ENCODE data around the gene DCAKD. TPM values are rescaled to one million over a fixed set of nuclear protein-coding genes. Genes with fewer than 3 reads are reported as not detected.

Gene DCAKD
- total RNA-seq, 1 experiment from 2014 or later = 48.3 TPM

GRCh38 chr17:45077643-45078042 lies 26.2 kb upstream of the DCAKD start:
- H3K79me2 ChIP-seq (ENCODE audit: insufficient read depth, low read length) = no peaks in the 10 kb centered on the region; the same call in 1 of the 2 replicates
- no CpG with 5 or more reads among the region's 3 CpGs for WGBS (ENCODE audit: extremely low coverage, insufficient read length, low lambda C conversion rate)
- H3K27ac ChIP-seq (ENCODE audit: insufficient read length, low read depth, low read length) = no peak overlapping the region
- H3T11ph ChIP-seq (ENCODE audit: low read length) = no peak overlapping the region
- Mint-ChIP-seq H3K27me3 (ENCODE audit: low read depth) (no peaks in the 10 kb centered on the region), H3K9me3 (no peaks in the 10 kb centered on the region), H3K4me1 (no peaks in the 10 kb centered on the region; a peak in 1 of 4 replicates), H3K36me3 (ENCODE audit: insufficient read depth in 1 of 3, low read depth in 3 of 3) (peaks cover 25 to 55% (median 50%) of the 10 kb centered on the region in 3 experiments; a peak in 6 of 7 replicates), H3K4me3 (no peak overlapping the region), H3K27ac (peak overlapping the region in 1 of 3 experiments; percentile 90; a peak in 1 of 7 replicates)
- no peaks in the 10 kb centered on the region for H3K23me2 ChIP-seq (ENCODE audit: insufficient read length, low read depth, low read length, poor library complexity, severe bottlenecking)
- no peak overlapping the region for H2BK5ac ChIP-seq (ENCODE audit: insufficient read length, low read length)
- H2BK15ac ChIP-seq (ENCODE audit: low read depth, low read length) = no peak overlapping the region
- no peak overlapping the region for H2AK5ac ChIP-seq (ENCODE audit: insufficient read length, low read length)
- H4K91ac ChIP-seq (ENCODE audit: insufficient read length, low read depth, low read length) = no peak overlapping the region
- no peak overlapping the region for H3K18ac ChIP-seq (ENCODE audit: insufficient read length, low read depth, low read length)
- no peak overlapping the region for H3K4ac ChIP-seq (ENCODE audit: low read depth, low read length)
- no peak overlapping the region for H4K5ac ChIP-seq (ENCODE audit: insufficient read length, low read depth, low read length)
- no peak overlapping the region for H3K23ac ChIP-seq (ENCODE audit: insufficient read length, low read depth, low read length)
- no peak for TF ChIP-seq CTCF (conservative IDR thresholded peaks at IDR 0.05)
- no peak overlapping the region for H3K9ac ChIP-seq (ENCODE audit: extremely low read depth, insufficient read length, low read length)
- no peak overlapping the region for H3K4me2 ChIP-seq (ENCODE audit: insufficient read depth, insufficient read length, low read length)
- no peaks in the 10 kb centered on the region for H3K27me3 ChIP-seq (ENCODE audit: insufficient read depth, low read length)
- DNase-seq = no peak
- H2AFZ ChIP-seq (ENCODE audit: low read length) = no peak overlapping the region
- no peak overlapping the region for H3K56ac ChIP-seq (ENCODE audit: insufficient read length, low read depth, low read length)
- no peak overlapping the region for H3K14ac ChIP-seq (ENCODE audit: insufficient read depth, low read length)
- no peaks in the 10 kb centered on the region; the same call in 1 of the 2 replicates for H3K4me1 ChIP-seq (ENCODE audit: insufficient read depth, low read length)
- no peak overlapping the region for H2BK120ac ChIP-seq (ENCODE audit: low read depth, low read length, poor library complexity, severe bottlenecking)
- H4K8ac ChIP-seq (replicated peaks; ENCODE audit: insufficient read length, low read depth, low read length) = no peak overlapping the region
- no peak overlapping the region for H2BK12ac ChIP-seq (ENCODE audit: insufficient read length, low read depth, low read length)
- no peaks in the 10 kb centered on the region for H4K20me1 ChIP-seq (ENCODE audit: control insufficient read depth, insufficient read depth, insufficient read length)
- no peak overlapping the region for H2BK20ac ChIP-seq (ENCODE audit: low read depth, low read length, poor library complexity, severe bottlenecking)
- no peaks in the 10 kb centered on the region for H3K9me3 ChIP-seq (ENCODE audit: control insufficient read depth, low read depth, low read length)
- H3K79me1 ChIP-seq (ENCODE audit: insufficient read depth, low read depth, low read length, poor library complexity, severe bottlenecking) = no peaks in the 10 kb centered on the region

Measured in H9 (cell line).